A673 (cell line): ENCODE measurements around the gene FAM98B. TPM values are rescaled to one million over a fixed set of nuclear protein-coding genes. Genes with fewer than 3 reads are reported as not detected.

Experiments used
- BruUV-seq: library from RNA; stranded (reverse); fragments of 400-500 nt; replicated peaks from 2 replicates; lab custom pipeline; 2021; lab: Mats Ljungman, UMichigan
- CTCF ChIA-PET: fragments of 300-600 bp; sonication (Branson Sonifier 250); formaldehyde crosslinking; loops from one replicate; lab custom pipeline; 2022; ENCODE audit warnings: antibody characterized with exemption; lab: Charles Lee
- POLR2A ChIA-PET: fragments of 300-600 bp; sonication (Branson Sonifier 250); formaldehyde crosslinking; loops from one replicate; lab custom pipeline; 2022; ENCODE audit warnings: antibody characterized with exemption; ENCODE audit not compliant: low non-redundant PET; lab: Charles Lee
- DNase-seq: peaks from one replicate; pipeline ENCODE4 v3.0.0-alpha.2; 2015; ENCODE audit warnings: low spot score
- H3K27ac ChIP-seq: fragments of 200-600 bp; sonication (generic); 2 replicates; pipeline ENCODE4 v1.5.1; 2016; ENCODE audit warnings: mixed run types, low read depth, mild to moderate bottlenecking, mixed read lengths, antibody characterized with exemption, low read length; ENCODE audit not compliant: poor library complexity, severe bottlenecking
- H3K27me3 ChIP-seq: fragments of 200-600 bp; sonication (generic); replicated peaks from 2 replicates; pipeline ENCODE4 v1.6.1; 2017; ENCODE audit warnings: mixed run types, low read depth, mild to moderate bottlenecking, mixed read lengths, antibody characterized with exemption, low read length; ENCODE audit not compliant: insufficient read depth, poor library complexity
- H3K36me3 ChIP-seq: fragments of 200-600 bp; sonication (generic); 2 replicates; pipeline ENCODE4 v1.6.1; 2016; ENCODE audit warnings: mixed run types, mild to moderate bottlenecking, mixed read lengths, antibody characterized with exemption, low read length; ENCODE audit not compliant: insufficient read depth, poor library complexity, severe bottlenecking
- H3K4me1 ChIP-seq: fragments of 200-600 bp; sonication (generic); 2 replicates; pipeline ENCODE4 v1.6.1; 2017; ENCODE audit warnings: mixed run types, mild to moderate bottlenecking, mixed read lengths, antibody characterized with exemption, low read length; ENCODE audit not compliant: insufficient read depth, poor library complexity, severe bottlenecking
- H3K4me3 ChIP-seq: fragments of 200-600 bp; sonication (generic); 2 replicates; pipeline ENCODE4 v1.5.1; 2016; ENCODE audit warnings: low read depth, mixed run types, mild to moderate bottlenecking, mixed read lengths, low read length; ENCODE audit not compliant: poor library complexity, severe bottlenecking
- H3K9me3 ChIP-seq: fragments of 200-600 bp; sonication (generic); 2 replicates; pipeline ENCODE4 v1.6.1; 2016; ENCODE audit warnings: mixed run types, low read depth, mild to moderate bottlenecking, mixed read lengths, antibody characterized with exemption, low read length; ENCODE audit not compliant: poor library complexity, severe bottlenecking
- EZH2 ChIP-seq: fragments of 200-600 bp; sonication (generic); IDR thresholded peaks from 2 replicates; pipeline ENCODE4 v1.6.1; 2017; ENCODE audit warnings: borderline replicate concordance, low read depth, mild to moderate bottlenecking, mixed read lengths, antibody characterized with exemption, low read length; ENCODE audit not compliant: poor library complexity, severe bottlenecking
- intact Hi-C: fragments of 100-400 bp; cut with micrococcal nuclease; formaldehyde crosslinking; loops from one replicate; pipeline ENCODE4 v1.10.0; 2022; ENCODE audit not compliant: unreplicated experiment
- total RNA-seq: library from RNA; stranded (reverse); gene quantifications from 2 replicates; pipeline ENCODE4 v1.2.3, GENCODE V29; 2021
- TF ChIP-seq, protein P1 (sequence below): fragments of 300-800, 200-600 bp; sonication (generic); conservative IDR thresholded peaks from 2 replicates; pipeline ENCODE4 v1.5.1; 2017; ENCODE audit warnings: low read depth, mild to moderate bottlenecking, antibody characterized with exemption, low read length, moderate library complexity, mixed read lengths

FAM98B gene
- total RNA-seq, 1 experiment from 2014 or later: 45.0 TPM

GRCh38 chr15:38486936-38487335 is 33.0 kb downstream of the FAM98B start:
- TF ChIP-seq EZH2: no peak
- TF ChIP-seq, protein P1, sequence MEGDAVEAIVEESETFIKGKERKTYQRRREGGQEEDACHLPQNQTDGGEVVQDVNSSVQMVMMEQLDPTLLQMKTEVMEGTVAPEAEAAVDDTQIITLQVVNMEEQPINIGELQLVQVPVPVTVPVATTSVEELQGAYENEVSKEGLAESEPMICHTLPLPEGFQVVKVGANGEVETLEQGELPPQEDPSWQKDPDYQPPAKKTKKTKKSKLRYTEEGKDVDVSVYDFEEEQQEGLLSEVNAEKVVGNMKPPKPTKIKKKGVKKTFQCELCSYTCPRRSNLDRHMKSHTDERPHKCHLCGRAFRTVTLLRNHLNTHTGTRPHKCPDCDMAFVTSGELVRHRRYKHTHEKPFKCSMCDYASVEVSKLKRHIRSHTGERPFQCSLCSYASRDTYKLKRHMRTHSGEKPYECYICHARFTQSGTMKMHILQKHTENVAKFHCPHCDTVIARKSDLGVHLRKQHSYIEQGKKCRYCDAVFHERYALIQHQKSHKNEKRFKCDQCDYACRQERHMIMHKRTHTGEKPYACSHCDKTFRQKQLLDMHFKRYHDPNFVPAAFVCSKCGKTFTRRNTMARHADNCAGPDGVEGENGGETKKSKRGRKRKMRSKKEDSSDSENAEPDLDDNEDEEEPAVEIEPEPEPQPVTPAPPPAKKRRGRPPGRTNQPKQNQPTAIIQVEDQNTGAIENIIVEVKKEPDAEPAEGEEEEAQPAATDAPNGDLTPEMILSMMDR: no peak
- no peaks in the 10 kb centered on the region for H3K9me3 ChIP-seq
- no peaks in the 10 kb centered on the region for H3K27me3 ChIP-seq
- ChIA-PET CTCF (no interaction called here), POLR2A (no interaction called here)
- intact Hi-C loops: no loop called here
- H3K27ac ChIP-seq: no peak overlapping the region
- no peaks in the 10 kb centered on the region for H3K4me1 ChIP-seq
- no peaks in the 10 kb centered on the region for H3K36me3 ChIP-seq
- no peak for DNase-seq
- no TSS peak for BruUV-seq
- no peak overlapping the region for H3K4me3 ChIP-seq

GRCh38 chr15:38487378-38487777 is 33.5 kb downstream of the FAM98B start:
- intact Hi-C loops: no loop called here
- no peaks in the 10 kb centered on the region for H3K27me3 ChIP-seq
- DNase-seq: no peak
- POLR2A ChIA-PET: no interaction called here
- TF ChIP-seq, protein P1: no peak
- TF ChIP-seq EZH2: no peak
- CTCF ChIA-PET: no interaction called here
- no peaks in the 10 kb centered on the region for H3K36me3 ChIP-seq
- H3K27ac ChIP-seq: no peak overlapping the region
- BruUV-seq: no TSS peak
- no peaks in the 10 kb centered on the region for H3K9me3 ChIP-seq
- no peaks in the 10 kb centered on the region for H3K4me1 ChIP-seq
- no peak overlapping the region for H3K4me3 ChIP-seq

- TF ChIP-seq EZH2: no peak
- TF ChIP-seq, protein P1: no peak
- ChIA-PET POLR2A (no interaction called here), CTCF (no interaction called here)
- Histone ChIP-seq H3K4me3 (no peak overlapping the region), H3K4me1 (no peaks in the 10 kb centered on the region), H3K27ac (no peak overlapping the region), H3K27me3 (no peaks in the 10 kb centered on the region), H3K9me3 (no peaks in the 10 kb centered on the region), H3K36me3 (no peaks in the 10 kb centered on the region)
- intact Hi-C loops: no loop called here
- no peak for DNase-seq
- no TSS peak for BruUV-seq
Observed at GRCh38 chr15:38490242-38490922, 36.5 kb downstream of the FAM98B start.
